ENCODE data around the gene AP3B2. TPM values are rescaled to one million over a fixed set of nuclear protein-coding genes. Genes with fewer than 3 reads are reported as not detected.

AP3B2 gene
- total and polyA plus RNA-seq, 4 donors: 0.10 to 0.33 TPM; not detected in 2

GRCh38 chr15:82726816-82727215 is 17.1 kb upstream of the AP3B2 start (continued):
- TF ChIP-seq ATF3 (IDR thresholded peaks at IDR 0.05): no peak
- no peak for TF ChIP-seq YY1 (IDR thresholded peaks at IDR 0.05)
- TF ChIP-seq TAF1 (conservative IDR thresholded peaks at IDR 0.05): no peak
- no peak for TF ChIP-seq ZBTB33 (IDR thresholded peaks at IDR 0.05)
- TF ChIP-seq RXRA (IDR thresholded peaks at IDR 0.05): no peak
- TF ChIP-seq EGR1 (IDR thresholded peaks at IDR 0.05; ENCODE audit: low read depth in 2 of 2): no peak
- no peak for TF ChIP-seq NR2F2 (IDR thresholded peaks at IDR 0.05)

- no peak for DNase-seq (ENCODE audit: low spot score)
- 87% methylated on average over 4 of the region's 4 CpGs for WGBS
- Histone ChIP-seq H3K36me3 (ENCODE audit: control insufficient read depth in 4 of 4, insufficient read depth in 3 of 4, low read depth in 1 of 4, low read length in 3 of 4) (no peaks in the 10 kb centered on the region), H3K4me1 (ENCODE audit: control insufficient read depth in 4 of 4, insufficient read depth in 4 of 4, low read length in 3 of 4) (peaks cover under 1 to 2% (median 2%) of the 10 kb centered on the region in 4 donors), H3K27ac (ENCODE audit: low read depth in 1 of 2, low read length in 2 of 2) (no peak overlapping the region), H3K27me3 (ENCODE audit: control insufficient read depth in 4 of 4, insufficient read depth in 4 of 4, low read length in 3 of 4) (peaks cover 0 to 2% (median 0%) of the 10 kb centered on the region in 4 donors), H3K9ac (ENCODE audit: low read depth in 1 of 2, low read length in 2 of 2) (no peak overlapping the region), H3K4me3 (ENCODE audit: low read depth in 1 of 3, low read length in 3 of 3) (no peak overlapping the region), H3K9me3 (ENCODE audit: control insufficient read depth in 4 of 4, low read length in 3 of 4) (no peaks in the 10 kb centered on the region)
- TF ChIP-seq RXRA (IDR thresholded peaks at IDR 0.05) (no peak), EGR1 (IDR thresholded peaks at IDR 0.05; ENCODE audit: low read depth in 2 of 2) (no peak), TAF1 (conservative IDR thresholded peaks at IDR 0.05) (no peak), FOXA1 (IDR thresholded peaks at IDR 0.05) (no peak), FOXA2 (IDR thresholded peaks at IDR 0.05) (no peak), CTCF (IDR thresholded peaks at IDR 0.05; ENCODE audit: low read depth, low read length, missing input control) (no peak), NR2F2 (IDR thresholded peaks at IDR 0.05) (no peak), YY1 (IDR thresholded peaks at IDR 0.05) (no peak), JUND (IDR thresholded peaks at IDR 0.05) (no peak), GABPA (IDR thresholded peaks at IDR 0.05 in 1 of 2, conservative IDR thresholded peaks at IDR 0.05 in 1 of 2) (no peak), ATF3 (IDR thresholded peaks at IDR 0.05) (no peak), SP1 (IDR thresholded peaks at IDR 0.05) (no peak), MAX (IDR thresholded peaks at IDR 0.05) (no peak), HNF4A (conservative IDR thresholded peaks at IDR 0.05) (no peak), HNF4G (IDR thresholded peaks at IDR 0.05) (no peak), REST (IDR thresholded peaks at IDR 0.05) (no peak), ZBTB33 (IDR thresholded peaks at IDR 0.05) (no peak), RAD21 (IDR thresholded peaks at IDR 0.05) (no peak)
These were observed 5.3 kb upstream of the AP3B2 start for GRCh38 chr15:82715003-82715402.

Data from liver (tissue), 9 donors.